Activated CD8-positive, alpha-beta memory T cell treated with anti-CD3 and anti-CD28 coated beads, Interleukin-2, amount 50 U/mL, for 48 hours (primary cell): ENCODE results near the gene MED22.
A peak's percentile ranks its signal among the peaks of the same experiment; 100 is the strongest.

ENCODE experiments used
- DNase-seq: peaks from one replicate; pipeline ENCODE4 v3.0.0-alpha.2; 2020

MED22 gene

GRCh38 chr9:133354766-133355165, 6.8 kb upstream of the MED22 start:
- no peak for DNase-seq

- no peak for DNase-seq
Measured at GRCh38 chr9:133353548-133353947, 5.6 kb upstream of the MED22 start.

- DNase-seq, result peak; percentile 71
Measured at GRCh38 chr9:133352635-133353340, 4.9 kb upstream of the MED22 start.

GRCh38 chr9:133351908-133352634, 4.1 kb upstream of the MED22 start:
- peak; percentile 81 for DNase-seq

GRCh38 chr9:133351526-133351907, 3.6 kb upstream of the MED22 start:
- no peak for DNase-seq

- DNase-seq, result peak; percentile 74
Measured at GRCh38 chr9:133349965-133350616, 2.2 kb upstream of the MED22 start.

GRCh38 chr9:133348718-133349573, 1.0 kb upstream of the MED22 start:
- no peak for DNase-seq

- DNase-seq, result peak; percentile 80
Measured at GRCh38 chr9:133347515-133347984, 381 bp downstream of the MED22 start.

- DNase-seq, result no peak
Measured at GRCh38 chr9:133346021-133346785, 1.7 kb downstream of the MED22 start.

GRCh38 chr9:133345596-133345995, 2.3 kb downstream of the MED22 start:
- no peak for DNase-seq

GRCh38 chr9:133344979-133345378, 3.0 kb downstream of the MED22 start:
- DNase-seq, result no peak

- DNase-seq, result no peak
Measured at GRCh38 chr9:133344071-133344470, 3.9 kb downstream of the MED22 start.

GRCh38 chr9:133342570-133342969, 5.4 kb downstream of the MED22 start:
- no peak for DNase-seq

GRCh38 chr9:133342069-133342406, 5.9 kb downstream of the MED22 start:
- DNase-seq, result no peak

GRCh38 chr9:133341369-133342068, 6.4 kb downstream of the MED22 start:
- DNase-seq, result no peak

GRCh38 chr9:133340916-133341315, 7.0 kb downstream of the MED22 start:
- DNase-seq, result no peak

GRCh38 chr9:133340256-133340655, 7.7 kb downstream of the MED22 start:
- no peak for DNase-seq

GRCh38 chr9:133339641-133340040, 8.3 kb downstream of the MED22 start:
- DNase-seq, result no peak

- DNase-seq, result peak; percentile 97
Measured at GRCh38 chr9:133335924-133336811, 11.8 kb downstream of the MED22 start, which contains the start of gene SURF6. Gene SURF6, minus strand, starts transcription at chr9:133336188. Its CDS starts 56 bp downstream, at chr9:133336132.

- DNase-seq, result peak; percentile 42
Measured at GRCh38 chr9:133334888-133335287, 13.0 kb downstream of the MED22 start.
